Measurements from ENCODE around the gene FEM1A.
"Not testable (repeated sequence)": the region's sequence is repeated elsewhere in the genome, so short reads cannot be mapped to it uniquely, and the experiment has no call there.

FEM1A gene

GRCh38 chr19:4815426-4816201, 24.1 kb downstream of the FEM1A start:
- no peak for DNase-seq

DNA sequence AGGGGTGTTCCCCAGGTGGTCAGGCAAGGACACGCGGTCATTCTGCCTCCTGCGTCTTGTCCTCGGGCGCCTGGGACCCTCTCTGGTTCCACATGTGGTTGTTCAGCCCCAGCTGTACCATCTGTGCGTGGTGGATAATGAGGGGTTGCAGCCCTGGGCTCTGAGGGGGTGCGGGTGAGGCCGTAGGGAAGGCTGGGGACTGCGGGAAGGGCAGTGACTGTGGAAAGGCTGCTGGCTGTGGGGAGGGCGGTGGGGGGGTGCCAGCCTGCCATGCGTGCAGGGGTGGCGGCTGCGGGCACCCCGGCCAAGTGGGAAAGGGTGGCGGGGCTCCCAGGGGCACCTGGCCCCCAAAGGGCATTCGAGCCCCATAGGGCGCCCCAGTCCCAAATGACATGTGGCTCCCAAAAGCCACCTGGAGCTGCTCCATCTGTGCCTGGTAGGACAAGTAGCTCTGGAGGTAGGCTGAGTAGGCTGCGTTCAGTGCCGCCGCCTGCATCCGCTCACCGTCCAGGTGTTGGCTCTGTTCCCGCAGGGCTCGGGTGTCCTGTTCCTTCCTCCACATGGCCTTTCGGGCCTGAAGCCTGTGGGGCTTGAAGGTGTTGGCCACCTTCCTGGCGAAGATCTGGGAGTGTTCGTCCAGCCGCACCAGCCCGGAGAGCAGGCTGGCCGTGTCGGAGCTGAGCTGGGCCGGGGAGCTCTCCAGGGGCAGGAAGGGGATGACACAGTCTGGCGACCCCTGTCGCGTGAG, 24.8 kb downstream of the FEM1A start:
- no peak for DNase-seq

GRCh38 chr19:4816950-4817278, 25.4 kb downstream of the FEM1A start:
- no peak for DNase-seq

GRCh38 chr19:4817467-4818277, 26.1 kb downstream of the FEM1A start:
- DNase-seq = no peak

GRCh38 chr19:4821265-4821664, 29.7 kb downstream of the FEM1A start:
- DNase-seq = no peak

DNA sequence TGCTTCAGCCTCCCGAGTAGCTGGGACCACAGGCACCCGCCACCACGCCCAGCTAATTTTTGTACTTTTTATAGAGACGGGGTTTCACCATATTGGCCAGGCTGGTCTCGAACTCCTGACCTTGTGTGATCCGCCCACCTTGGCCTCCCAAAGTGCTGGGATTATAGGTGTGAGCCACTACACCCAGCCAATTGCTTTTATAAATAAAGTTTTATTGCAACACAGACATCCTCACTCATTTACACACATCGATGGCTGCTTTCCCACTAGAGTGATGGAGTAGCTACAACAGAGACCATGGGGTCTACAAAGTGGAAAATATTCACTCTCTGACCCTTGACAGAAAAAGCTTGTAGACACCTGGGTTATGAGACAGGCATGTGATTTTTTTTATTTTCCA, 30.8 kb downstream of the FEM1A start:
- DNase-seq = not testable (repeated sequence)

- DNase-seq = no peak
Measured at GRCh38 chr19:4823577-4823976, 32.0 kb downstream of the FEM1A start.

DNA sequence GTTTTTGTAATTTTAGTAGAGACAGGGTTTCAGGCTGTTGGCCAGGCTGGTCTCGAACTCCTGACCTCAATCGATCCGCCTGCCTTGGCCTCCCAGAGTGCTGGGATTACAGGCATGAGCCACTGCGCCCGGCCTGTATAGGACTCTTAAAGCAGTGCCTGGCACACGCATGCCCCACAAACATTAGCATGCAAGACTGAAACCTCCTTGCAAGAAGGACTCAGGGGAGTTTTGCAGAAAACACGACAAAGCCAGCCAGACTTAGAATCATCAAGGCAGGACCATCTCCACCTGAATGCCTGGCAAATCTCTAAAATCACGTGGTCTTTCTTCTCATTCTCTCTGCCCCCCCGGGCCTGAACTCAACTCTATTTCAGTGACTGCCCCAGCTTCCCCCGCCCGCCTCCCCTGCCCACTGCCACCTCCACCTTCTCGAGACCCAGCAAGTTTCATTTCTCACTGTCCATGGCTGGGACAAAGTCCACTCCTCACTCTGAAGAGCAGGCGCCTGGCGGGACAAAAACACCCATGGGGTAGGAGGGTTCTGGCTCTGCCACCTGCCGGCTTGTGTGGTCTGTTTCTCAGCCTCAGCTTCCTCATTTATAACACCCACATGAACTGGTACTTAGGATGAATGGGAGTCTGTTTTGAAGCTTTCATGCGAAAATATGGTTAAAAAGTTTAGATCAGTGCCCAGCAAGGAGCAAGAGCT, 37.6 kb downstream of the FEM1A start:
- DNase-seq = no peak

- DNase-seq = no peak
Measured at GRCh38 chr19:4830332-4830731, 38.8 kb downstream of the FEM1A start.

DNA sequence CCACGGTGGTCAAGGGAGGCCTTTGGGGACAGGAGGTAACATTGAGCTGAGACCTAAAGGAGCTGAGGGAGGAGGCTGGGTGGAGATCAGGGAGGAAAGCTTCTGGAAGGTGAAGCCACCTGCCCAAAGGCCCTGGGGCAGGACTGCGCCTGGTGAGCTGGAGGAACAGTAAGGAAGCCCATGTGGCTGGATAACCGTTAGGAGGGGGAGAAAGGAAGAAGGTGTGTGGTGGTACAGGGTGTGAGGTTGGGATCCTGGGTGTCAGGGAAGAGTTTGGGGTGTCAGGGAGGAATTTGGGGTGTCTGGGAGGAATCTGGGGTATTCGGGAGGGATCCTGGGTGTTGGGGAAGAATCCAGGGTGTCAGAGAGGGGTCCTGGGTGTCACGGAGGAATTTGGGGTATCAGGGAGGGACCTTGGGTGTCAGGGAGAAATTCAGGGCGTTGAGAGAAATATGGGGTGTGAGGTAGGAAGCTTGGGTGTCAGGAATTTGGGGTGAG, 39.3 kb downstream of the FEM1A start:
- DNase-seq = no peak

GRCh38 chr19:4831304-4831978, 39.9 kb downstream of the FEM1A start, which contains the start of gene TICAM1:
TSS of gene TICAM1 (minus strand) at chr19:4831712. CDS start at chr19:4818377, 13,335 bp downstream.
- no peak for DNase-seq

GRCh38 chr19:4831979-4832340, 40.4 kb downstream of the FEM1A start:
- DNase-seq = not testable (repeated sequence)

DNA sequence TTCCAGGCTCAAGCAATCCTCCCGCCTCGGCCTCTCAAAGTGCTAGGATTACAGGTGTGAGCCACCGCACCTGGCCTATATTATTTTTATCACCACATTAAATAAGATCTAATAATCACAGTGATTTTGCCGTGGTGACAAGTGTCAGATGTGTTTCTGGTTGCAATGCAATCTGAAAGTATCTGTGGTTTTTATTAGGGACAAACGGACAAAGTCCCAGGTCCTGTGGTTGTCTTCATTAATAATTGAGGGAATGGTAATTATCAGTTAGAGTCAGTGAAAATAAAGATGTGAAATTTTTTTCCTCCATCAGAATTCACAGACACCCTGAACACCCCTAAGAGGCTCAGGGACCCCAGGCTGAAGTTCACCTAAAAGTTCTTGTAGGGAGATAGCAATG, 41.2 kb downstream of the FEM1A start:
- DNase-seq = no peak

- no peak for DNase-seq
Measured at GRCh38 chr19:4839192-4839591, 47.7 kb downstream of the FEM1A start.

DNA sequence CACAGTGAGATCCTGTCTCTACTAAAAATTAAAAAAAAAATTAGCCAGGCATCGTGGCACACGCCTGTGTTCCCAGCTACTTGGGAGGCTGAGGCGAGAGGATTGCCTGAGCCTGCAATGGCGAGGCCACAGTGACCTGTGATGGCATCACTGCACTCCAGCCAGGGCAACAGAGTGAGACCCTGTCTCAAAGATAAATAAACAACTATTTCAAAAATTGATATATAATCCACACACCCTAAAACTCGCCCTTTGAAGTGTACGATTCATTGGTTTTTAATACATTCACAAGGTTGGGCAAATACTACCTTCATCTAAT, 52.1 kb downstream of the FEM1A start:
- no peak for DNase-seq

DNA sequence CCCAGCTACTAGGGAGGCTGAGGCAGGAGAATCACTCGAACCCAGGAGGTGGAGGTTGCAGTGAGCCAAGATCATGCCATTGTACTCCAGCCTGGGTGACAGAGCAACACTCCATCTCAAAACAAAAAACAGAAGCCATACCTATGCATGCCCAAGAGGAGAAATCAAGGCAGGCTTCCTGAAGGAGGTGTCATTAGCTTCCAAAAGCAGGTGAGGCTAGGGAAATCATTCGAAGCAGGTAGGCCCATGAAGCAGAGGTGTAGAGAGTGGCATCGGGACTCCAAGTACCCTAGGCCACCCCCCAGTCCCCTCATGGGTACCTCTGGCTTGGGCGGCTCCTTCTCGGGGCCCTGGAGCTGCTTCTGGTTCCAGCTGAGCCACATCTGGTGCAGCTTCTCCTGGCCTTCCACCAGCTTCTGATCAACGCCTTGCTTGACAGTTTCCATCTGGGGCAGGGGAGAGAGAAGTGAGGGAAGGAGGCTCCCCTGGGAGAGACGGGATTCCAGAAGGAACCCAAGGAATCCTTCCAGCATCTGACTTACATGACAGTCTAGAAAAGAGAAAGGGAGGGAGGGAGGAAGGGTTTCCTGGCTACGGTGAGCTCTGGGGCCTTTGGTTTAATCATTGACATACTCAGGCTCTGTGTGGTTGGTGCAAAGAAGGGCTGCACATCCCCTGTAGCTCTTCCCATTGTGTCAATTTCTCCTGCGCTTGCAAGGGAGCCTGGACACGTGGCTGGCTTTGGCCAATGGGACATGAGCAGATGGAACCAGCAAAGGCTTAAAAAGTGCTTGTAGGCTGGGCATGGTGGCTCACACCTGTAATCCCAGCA, 53.0 kb downstream of the FEM1A start:
- DNase-seq = no peak

GRCh38 chr19:4845975-4846374, 54.4 kb downstream of the FEM1A start:
- DNase-seq = not testable (repeated sequence)

DNA sequence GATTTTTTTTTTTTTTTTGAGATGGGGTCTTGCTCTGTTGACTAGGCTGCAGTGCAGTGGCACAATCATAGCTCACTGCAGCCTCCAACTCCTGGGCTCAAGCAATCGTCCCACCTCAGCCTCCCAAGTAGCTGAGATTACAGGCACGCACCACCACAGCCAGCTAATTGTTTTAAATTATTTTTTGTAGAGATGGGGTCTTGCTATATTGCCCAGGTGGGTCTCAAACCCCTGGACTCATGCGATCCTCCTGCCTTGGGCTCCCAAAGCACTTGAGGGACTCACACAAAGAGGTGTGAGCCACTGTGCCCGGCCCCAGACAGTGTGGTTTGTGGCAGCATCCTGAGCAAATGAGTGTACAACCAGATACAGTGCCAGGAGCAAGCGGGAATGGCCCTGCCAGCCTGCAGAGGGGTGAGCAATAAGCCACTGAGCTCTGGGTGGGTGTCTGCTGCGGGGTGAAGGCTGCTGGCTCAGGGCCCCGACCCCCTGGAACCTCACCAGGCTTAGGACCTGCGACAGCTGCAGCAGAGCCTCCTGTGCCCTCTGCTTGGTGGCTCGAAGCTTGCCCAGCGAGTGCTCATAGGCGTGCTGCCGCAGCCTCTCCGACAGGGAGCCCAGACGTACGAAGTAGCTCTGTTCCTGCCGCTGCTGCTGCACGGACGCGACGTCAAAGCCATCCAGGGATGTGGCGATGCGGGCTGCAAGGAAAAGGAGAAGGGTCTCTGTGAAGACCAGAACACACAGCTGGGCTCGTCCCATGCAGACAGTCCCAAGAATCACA, 55.8 kb downstream of the FEM1A start:
- no peak for DNase-seq

- DNase-seq = no peak
Measured at GRCh38 chr19:4849019-4849418, 57.5 kb downstream of the FEM1A start.
